Transverse colon (tissue), 4 donors: ENCODE results near the gene CALML4.

Source experiments
- POLR2AphosphoS5 ChIP-seq, 3 donors: sonication (generic); formaldehyde crosslinking; IDR thresholded peaks; one replicate each; pipeline ENCODE4 v1.6.1; 2016; ENCODE audit warnings: antibody characterized with exemption in 3 of 3
- TF ChIP-seq, protein P1 (sequence below), 5 experiments: fragments of 200-600 bp in 3 of 5; fragments of 450-650 bp in 2 of 5; sonication (generic) in 3 of 5; IDR thresholded peaks; 1 replicate in 2 of 5; 2 replicates in 3 of 5; pipeline ENCODE4 v1.5.1; 2016 to 2017; ENCODE audit warnings: antibody characterized with exemption in 5 of 5, inconsistent platforms in 3 of 5, mild to moderate bottlenecking in 2 of 5, moderate library complexity in 1 of 5

DNA sequence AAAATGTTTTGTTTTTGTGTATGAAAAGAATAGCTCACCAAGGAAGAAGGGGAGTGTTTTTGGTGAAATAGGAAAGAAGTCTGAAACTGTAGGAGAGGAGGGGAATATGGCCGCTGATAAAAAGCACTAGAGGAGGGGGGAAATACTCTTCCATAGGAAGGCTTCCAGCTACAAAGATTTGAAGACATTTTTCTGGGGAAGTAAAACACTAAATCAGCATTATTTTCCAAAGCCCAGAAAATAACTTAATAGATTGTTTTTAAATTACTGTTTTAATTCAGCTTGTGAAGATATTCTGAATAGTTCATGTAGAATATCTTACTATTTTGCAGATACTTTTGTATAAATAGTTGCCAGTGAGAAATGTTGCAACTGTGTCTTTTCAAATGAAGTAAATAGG, 54.9 kb downstream of the CALML4 start:
- TF ChIP-seq, protein P1, sequence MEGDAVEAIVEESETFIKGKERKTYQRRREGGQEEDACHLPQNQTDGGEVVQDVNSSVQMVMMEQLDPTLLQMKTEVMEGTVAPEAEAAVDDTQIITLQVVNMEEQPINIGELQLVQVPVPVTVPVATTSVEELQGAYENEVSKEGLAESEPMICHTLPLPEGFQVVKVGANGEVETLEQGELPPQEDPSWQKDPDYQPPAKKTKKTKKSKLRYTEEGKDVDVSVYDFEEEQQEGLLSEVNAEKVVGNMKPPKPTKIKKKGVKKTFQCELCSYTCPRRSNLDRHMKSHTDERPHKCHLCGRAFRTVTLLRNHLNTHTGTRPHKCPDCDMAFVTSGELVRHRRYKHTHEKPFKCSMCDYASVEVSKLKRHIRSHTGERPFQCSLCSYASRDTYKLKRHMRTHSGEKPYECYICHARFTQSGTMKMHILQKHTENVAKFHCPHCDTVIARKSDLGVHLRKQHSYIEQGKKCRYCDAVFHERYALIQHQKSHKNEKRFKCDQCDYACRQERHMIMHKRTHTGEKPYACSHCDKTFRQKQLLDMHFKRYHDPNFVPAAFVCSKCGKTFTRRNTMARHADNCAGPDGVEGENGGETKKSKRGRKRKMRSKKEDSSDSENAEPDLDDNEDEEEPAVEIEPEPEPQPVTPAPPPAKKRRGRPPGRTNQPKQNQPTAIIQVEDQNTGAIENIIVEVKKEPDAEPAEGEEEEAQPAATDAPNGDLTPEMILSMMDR (IDR thresholded peaks at IDR 0.05), result no peak
- no peak for TF ChIP-seq POLR2AphosphoS5 (IDR thresholded peaks at IDR 0.05)
